Stimulated activated CD8-positive, alpha-beta memory T cell treated with anti-CD3 and anti-CD28 coated beads, Interleukin-7, amount 100 ng/mL, for 24 hours (primary cell): ENCODE measurements around the gene MZT2A.
"Not testable (repeated sequence)": the region's sequence is repeated elsewhere in the genome, so short reads cannot be mapped to it uniquely, and the experiment has no call there.

Experiments
- DNase-seq: peaks from one replicate; pipeline ENCODE4 v3.0.0-alpha.2; 2020; ENCODE audit warnings: low read depth

Gene MZT2A

GRCh38 chr2:131520526-131520925 lies 28.3 kb upstream of the MZT2A start:
- DNase-seq, result no peak

GRCh38 chr2:131519871-131520470 lies 27.8 kb upstream of the MZT2A start:
- not testable (repeated sequence) for DNase-seq

GRCh38 chr2:131519466-131519865 lies 27.3 kb upstream of the MZT2A start:
- no peak for DNase-seq

- DNase-seq, result not testable (repeated sequence)
Observed at GRCh38 chr2:131518531-131518930, 26.3 kb upstream of the MZT2A start.

- not testable (repeated sequence) for DNase-seq
Observed at GRCh38 chr2:131517856-131518255, 25.7 kb upstream of the MZT2A start.

- no peak for DNase-seq
Observed at GRCh38 chr2:131517106-131517831, 25.1 kb upstream of the MZT2A start.

GRCh38 chr2:131516621-131517020 lies 24.4 kb upstream of the MZT2A start:
- not testable (repeated sequence) for DNase-seq

GRCh38 chr2:131516011-131516410 lies 23.8 kb upstream of the MZT2A start:
- no peak for DNase-seq

- not testable (repeated sequence) for DNase-seq
Observed at GRCh38 chr2:131515235-131515634, 23.0 kb upstream of the MZT2A start.

- not testable (repeated sequence) for DNase-seq
Observed at GRCh38 chr2:131514408-131515166, 22.4 kb upstream of the MZT2A start.

GRCh38 chr2:131511969-131512870 lies 20.0 kb upstream of the MZT2A start:
- DNase-seq, result not testable (repeated sequence)

GRCh38 chr2:131511291-131511968 lies 19.2 kb upstream of the MZT2A start:
- not testable (repeated sequence) for DNase-seq

GRCh38 chr2:131509615-131510014 lies 17.4 kb upstream of the MZT2A start:
- DNase-seq, result no peak

GRCh38 chr2:131504082-131504750 lies 12.0 kb upstream of the MZT2A start:
- DNase-seq, result not testable (repeated sequence)

GRCh38 chr2:131503587-131503986 lies 11.4 kb upstream of the MZT2A start:
- not testable (repeated sequence) for DNase-seq

- not testable (repeated sequence) for DNase-seq
Observed at GRCh38 chr2:131498321-131498973, 6.2 kb upstream of the MZT2A start.

GRCh38 chr2:131495506-131495905 lies 3.3 kb upstream of the MZT2A start:
- DNase-seq, result not testable (repeated sequence)

GRCh38 chr2:131493199-131493968 lies 1.2 kb upstream of the MZT2A start:
- no peak for DNase-seq
